Thoracic aorta (tissue), 2 donors: ENCODE results near the gene MS4A14. TPM values are rescaled to one million over a fixed set of nuclear protein-coding genes. Genes with fewer than 3 reads are reported as not detected.

Experiments used
- ATAC-seq: fragments of 150-250 bp; one replicate; pipeline ENCODE4 v1.8.0; 2017; ENCODE audit warnings: low read depth; ENCODE audit not compliant: insufficient number of reproducible peaks, low FRiP score
- DNase-seq: peaks from one replicate; pipeline ENCODE4 v3.0.0-alpha.2; 2020; ENCODE audit warnings: low spot score
- H3K27ac ChIP-seq, 2 donors: fragments of 200-600 bp; sonication (generic); 1 replicate in 1 of 2; 2 replicates in 1 of 2; pipeline ENCODE4 v1.5.1; 2016; ENCODE audit warnings: mild to moderate bottlenecking in 2 of 2, moderate library complexity in 2 of 2
- H3K27me3 ChIP-seq: fragments of 200-600 bp; sonication (generic); replicated peaks from 2 replicates; pipeline ENCODE4 v1.6.0; 2016; ENCODE audit warnings: mild to moderate bottlenecking; ENCODE audit not compliant: insufficient read depth
- H3K36me3 ChIP-seq: fragments of 200-600 bp; sonication (generic); one replicate; pipeline ENCODE4 v1.5.1; 2016
- H3K4me1 ChIP-seq, 2 donors: fragments of 200-600 bp; sonication (generic); 1 replicate in 1 of 2; 2 replicates in 1 of 2; pipeline versions ENCODE4 v1.5.1 to v1.6.0; 2016; ENCODE audit warnings: low read depth in 2 of 2, mild to moderate bottlenecking in 1 of 2; ENCODE audit not compliant: control insufficient read depth in 1 of 2
- H3K4me3 ChIP-seq: fragments of 200-600 bp; sonication (generic); 2 replicates; pipeline ENCODE4 v1.5.1; 2016; ENCODE audit warnings: mild to moderate bottlenecking
- H3K9me3 ChIP-seq: fragments of 200-600 bp; sonication (generic); 2 replicates; pipeline ENCODE4 v1.5.1; 2016
- total RNA-seq, 2 donors: library from RNA; depleted of rRNA; stranded (reverse); fragments of >200 nt; gene quantifications; one replicate each; pipeline versions ENCODE4 v1.1.0 to v1.2.3, GENCODE V29; 2016
- TF ChIP-seq, protein P1 (sequence below): fragments of 200-600 bp; sonication (generic); IDR thresholded peaks from one replicate; pipeline ENCODE4 v1.5.1; 2019; ENCODE audit warnings: antibody characterized with exemption

MS4A14 gene
- total RNA-seq, 2 donors from 2014 or later = 1.5 to 6.3 TPM

DNA sequence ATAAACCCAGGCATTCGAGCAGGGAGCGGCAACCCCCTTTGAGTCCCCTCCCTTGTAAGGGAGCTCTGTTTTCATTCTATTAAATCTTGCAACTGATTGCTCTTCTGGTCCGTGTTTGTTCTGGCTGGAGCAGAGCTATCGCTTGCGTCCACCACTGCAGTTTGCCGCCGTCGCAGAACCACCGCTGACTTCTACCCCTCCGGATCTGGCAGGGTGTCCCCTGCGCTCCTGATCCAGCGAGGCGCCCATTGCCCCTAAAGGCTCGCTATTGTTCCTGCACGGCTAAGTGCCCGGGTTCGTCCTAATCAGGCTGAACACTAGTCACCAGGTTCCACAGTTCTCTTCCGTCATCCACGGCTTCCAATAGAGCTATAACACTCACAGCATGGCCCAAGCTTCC lies 28.4 kb upstream of the MS4A14 start:
- Histone ChIP-seq H3K9me3 (no peaks in the 10 kb centered on the region), H3K4me3 (no peak overlapping the region), H3K27me3 (no peaks in the 10 kb centered on the region), H3K36me3 (no peaks in the 10 kb centered on the region), H3K4me1 (no peaks in the 10 kb centered on the region), H3K27ac (no peak overlapping the region)
- ATAC-seq = no peak
- TF ChIP-seq, protein P1, sequence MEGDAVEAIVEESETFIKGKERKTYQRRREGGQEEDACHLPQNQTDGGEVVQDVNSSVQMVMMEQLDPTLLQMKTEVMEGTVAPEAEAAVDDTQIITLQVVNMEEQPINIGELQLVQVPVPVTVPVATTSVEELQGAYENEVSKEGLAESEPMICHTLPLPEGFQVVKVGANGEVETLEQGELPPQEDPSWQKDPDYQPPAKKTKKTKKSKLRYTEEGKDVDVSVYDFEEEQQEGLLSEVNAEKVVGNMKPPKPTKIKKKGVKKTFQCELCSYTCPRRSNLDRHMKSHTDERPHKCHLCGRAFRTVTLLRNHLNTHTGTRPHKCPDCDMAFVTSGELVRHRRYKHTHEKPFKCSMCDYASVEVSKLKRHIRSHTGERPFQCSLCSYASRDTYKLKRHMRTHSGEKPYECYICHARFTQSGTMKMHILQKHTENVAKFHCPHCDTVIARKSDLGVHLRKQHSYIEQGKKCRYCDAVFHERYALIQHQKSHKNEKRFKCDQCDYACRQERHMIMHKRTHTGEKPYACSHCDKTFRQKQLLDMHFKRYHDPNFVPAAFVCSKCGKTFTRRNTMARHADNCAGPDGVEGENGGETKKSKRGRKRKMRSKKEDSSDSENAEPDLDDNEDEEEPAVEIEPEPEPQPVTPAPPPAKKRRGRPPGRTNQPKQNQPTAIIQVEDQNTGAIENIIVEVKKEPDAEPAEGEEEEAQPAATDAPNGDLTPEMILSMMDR = no peak
- no peak for DNase-seq

- H3K4me3 ChIP-seq = no peak overlapping the region
- no peak for DNase-seq
- H3K27ac ChIP-seq = no peak overlapping the region
- H3K27me3 ChIP-seq = no peaks in the 10 kb centered on the region
- no peaks in the 10 kb centered on the region for H3K9me3 ChIP-seq
- no peak for ATAC-seq
- TF ChIP-seq, protein P1 = no peak
- no peaks in the 10 kb centered on the region for H3K36me3 ChIP-seq
- no peaks in the 10 kb centered on the region for H3K4me1 ChIP-seq
Measured at GRCh38 chr11:60370252-60370810, 25.9 kb upstream of the MS4A14 start.

GRCh38 chr11:60370811-60371298 lies 25.4 kb upstream of the MS4A14 start:
- ATAC-seq = no peak

DNA sequence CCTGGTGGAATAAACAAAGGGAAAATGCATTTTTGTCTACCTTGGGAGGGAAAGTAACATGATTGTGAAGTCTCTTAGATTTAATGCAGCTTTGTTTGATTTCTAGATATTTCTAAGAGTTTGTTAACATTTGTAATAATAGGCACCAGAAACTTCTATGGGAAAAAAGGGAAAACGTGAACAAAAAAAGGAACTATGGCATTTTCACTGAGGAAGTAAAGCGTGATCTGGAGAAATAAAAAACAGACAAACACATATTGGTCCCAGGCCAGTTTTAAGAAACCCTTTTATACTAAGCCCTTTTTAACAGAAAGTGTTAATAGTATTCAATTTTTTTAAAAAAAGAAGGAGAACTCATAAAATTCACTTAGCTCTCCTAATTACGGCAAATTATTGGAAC lies 24.9 kb upstream of the MS4A14 start:
- TF ChIP-seq, protein P1 = no peak
- no peaks in the 10 kb centered on the region for H3K27me3 ChIP-seq
- no peak overlapping the region for H3K27ac ChIP-seq
- DNase-seq = no peak
- ATAC-seq = no peak
- no peaks in the 10 kb centered on the region for H3K9me3 ChIP-seq
- no peaks in the 10 kb centered on the region for H3K4me1 ChIP-seq
- H3K36me3 ChIP-seq = no peaks in the 10 kb centered on the region
- no peak overlapping the region for H3K4me3 ChIP-seq

More at GRCh38 chr11:60370811-60371298, 25.4 kb upstream of the MS4A14 start:
- Histone ChIP-seq H3K9me3 (no peaks in the 10 kb centered on the region), H3K4me3 (no peak overlapping the region), H3K36me3 (no peaks in the 10 kb centered on the region), H3K27ac (no peak overlapping the region), H3K4me1 (no peaks in the 10 kb centered on the region), H3K27me3 (no peaks in the 10 kb centered on the region)
- TF ChIP-seq, protein P1 = no peak
- DNase-seq = no peak

- DNase-seq (no peak), ATAC-seq (no peak)
- H3K27me3 ChIP-seq = no peaks in the 10 kb centered on the region
- no peaks in the 10 kb centered on the region for H3K36me3 ChIP-seq
- no peaks in the 10 kb centered on the region for H3K9me3 ChIP-seq
- no peak overlapping the region for H3K27ac ChIP-seq
- no peak overlapping the region for H3K4me3 ChIP-seq
- TF ChIP-seq, protein P1 = no peak
- H3K4me1 ChIP-seq = no peaks in the 10 kb centered on the region
Measured at GRCh38 chr11:60371854-60372253, 24.4 kb upstream of the MS4A14 start.
